G401 (cell line): ENCODE measurements around the gene ZNF423. TPM values are rescaled to one million over a fixed set of nuclear protein-coding genes. Genes with fewer than 3 reads are reported as not detected.
"Not testable (repeated sequence)": the region's sequence is repeated elsewhere in the genome, so short reads cannot be mapped to it uniquely, and the experiment has no call there.

Source experiments
- DNase-seq: peaks from one replicate; pipeline ENCODE4 v3.0.0-alpha.2; 2015; ENCODE audit warnings: low spot score
- in situ Hi-C: cut with HindIII; loops from 2 replicates; pipeline ENCODE4 v1.10.0; 2016; ENCODE audit warnings: low sequenced_read_pairs, mixed read lengths
- total RNA-seq: library from RNA; depleted of rRNA; stranded (reverse); fragments of >200 nt; shearing (Covaris generic); gene quantifications from 2 replicates; pipeline ENCODE4 v1.2.3, GENCODE V29; 2014

The ZNF423 gene
- total RNA-seq, 1 experiment from 2014 or later, result 0.07 TPM

DNA sequence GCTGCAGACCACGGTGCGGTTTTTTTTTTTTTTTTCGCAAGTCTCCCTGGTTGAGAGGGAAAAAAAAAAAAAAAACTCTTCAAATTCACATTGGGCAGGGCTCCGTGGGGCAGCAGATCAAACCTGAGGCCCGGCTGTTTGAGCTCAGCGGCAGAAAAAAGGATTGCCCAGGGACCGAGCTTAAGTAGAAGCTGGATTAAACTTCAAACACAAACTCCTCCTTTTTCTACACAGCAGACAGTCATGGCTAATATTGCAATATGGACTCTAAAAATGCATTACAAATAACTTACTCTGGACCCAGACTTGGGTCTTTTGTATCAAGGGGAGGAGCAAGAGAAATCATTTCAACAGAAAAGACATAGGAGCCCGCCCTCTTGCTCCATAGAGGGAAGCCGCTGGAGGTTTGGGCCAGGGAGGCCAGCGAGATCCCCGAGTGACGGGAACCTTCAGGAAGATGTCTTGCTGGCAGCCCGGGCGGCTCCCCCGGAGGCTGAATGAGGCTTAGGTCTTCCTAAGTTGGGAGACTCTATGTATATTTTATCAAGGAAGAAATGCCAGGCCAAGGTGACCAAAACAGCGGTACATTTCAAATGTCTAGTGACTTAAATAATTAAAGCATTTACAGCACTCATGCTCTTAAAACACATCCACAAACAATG, 167.7 kb downstream of the ZNF423 start:
- DNase-seq, result no peak
- in situ Hi-C loops, result no loop called here

DNA sequence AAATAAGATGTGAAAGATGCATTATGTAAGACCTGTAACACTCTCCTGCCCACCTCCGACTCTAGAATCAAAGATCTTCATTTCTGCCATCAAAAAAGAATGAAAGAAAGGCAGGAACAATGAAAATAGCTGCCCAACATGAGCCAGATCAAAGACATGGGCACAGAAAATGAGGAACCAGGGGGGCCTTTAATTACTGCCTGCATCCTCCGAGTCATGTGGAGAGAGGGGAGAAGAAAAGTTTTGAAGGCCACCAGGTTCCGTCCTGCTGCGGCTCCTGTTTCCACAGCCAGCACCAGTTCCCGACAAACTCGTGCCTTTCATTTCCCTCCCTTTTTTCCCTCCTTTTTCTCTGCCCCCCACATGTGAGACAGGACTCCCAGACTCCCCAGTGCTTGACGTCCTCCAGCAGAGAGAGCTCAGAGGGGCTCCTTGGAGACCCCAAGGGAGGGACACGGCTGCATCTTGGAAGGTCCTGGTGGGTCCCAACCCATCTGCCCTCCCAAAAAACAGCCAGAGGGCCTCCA, 168.4 kb downstream of the ZNF423 start:
- in situ Hi-C loops, result no loop called here
- DNase-seq, result no peak

DNA sequence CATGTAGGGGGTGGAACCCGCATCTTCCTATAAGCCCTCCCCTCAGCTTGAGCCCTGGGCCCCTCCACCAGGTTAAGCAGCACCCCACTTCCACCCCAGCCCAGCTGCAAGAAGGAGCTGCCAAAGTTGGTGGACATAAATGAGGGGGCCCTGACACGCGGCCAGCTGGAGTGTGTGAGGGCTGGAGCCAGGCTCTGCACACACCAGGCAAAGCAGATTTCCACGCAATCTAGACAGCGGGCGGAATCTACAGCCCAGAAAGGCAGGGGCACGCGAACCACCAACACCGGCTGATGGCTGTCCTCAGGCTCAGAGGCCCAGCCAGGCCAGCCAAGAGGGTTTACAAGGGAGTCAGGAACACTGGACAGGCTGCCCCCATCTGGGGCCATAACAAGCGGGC, 171.2 kb downstream of the ZNF423 start:
- in situ Hi-C loops, result no loop called here
- no peak for DNase-seq

DNA sequence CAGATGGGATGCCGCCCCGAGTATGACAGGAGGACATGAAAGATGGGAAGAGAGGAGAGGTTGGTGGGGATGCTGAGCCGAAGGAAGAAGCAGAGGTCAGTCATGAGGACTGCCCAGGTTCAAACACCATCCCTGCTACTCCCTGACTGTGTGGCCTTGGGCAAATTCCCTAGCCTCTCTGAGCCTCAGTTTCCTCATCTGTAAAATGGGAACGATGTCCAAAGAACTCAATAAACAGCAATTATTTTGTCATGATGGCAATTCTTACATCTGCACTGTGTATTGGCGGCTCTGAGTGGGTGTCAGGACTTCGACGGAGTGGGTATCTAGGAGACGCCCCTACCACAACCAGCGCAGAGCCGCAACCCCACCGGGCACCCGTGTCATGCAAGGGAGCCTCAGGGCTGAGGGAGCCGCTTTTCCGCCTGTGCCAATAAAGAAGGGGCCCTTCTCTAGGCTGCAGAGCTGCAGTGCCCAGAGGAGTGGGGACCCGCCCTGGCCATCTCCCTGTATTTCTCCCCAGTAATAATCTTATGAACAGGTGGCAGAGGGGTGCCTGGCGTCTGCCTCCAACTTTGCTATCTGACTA, 173.2 kb downstream of the ZNF423 start:
- in situ Hi-C loops, result no loop called here
- DNase-seq, result no peak

- no peak for DNase-seq
- in situ Hi-C loops, result no loop called here
Observed at GRCh38 chr16:49681217-49681883, 174.6 kb downstream of the ZNF423 start.

- DNase-seq, result no peak
- in situ Hi-C loops, result no loop called here
Observed at GRCh38 chr16:49679095-49679494, 176.8 kb downstream of the ZNF423 start.

- in situ Hi-C loops, DNase-seq: not testable (repeated sequence)
Observed at GRCh38 chr16:49677661-49678060, 178.3 kb downstream of the ZNF423 start.

- no peak for DNase-seq
- in situ Hi-C loops, result no loop called here
Observed at GRCh38 chr16:49675413-49675812, 180.5 kb downstream of the ZNF423 start.

- no peak for DNase-seq
- in situ Hi-C loops, result no loop called here
Observed at GRCh38 chr16:49674990-49675389, 180.9 kb downstream of the ZNF423 start.

DNA sequence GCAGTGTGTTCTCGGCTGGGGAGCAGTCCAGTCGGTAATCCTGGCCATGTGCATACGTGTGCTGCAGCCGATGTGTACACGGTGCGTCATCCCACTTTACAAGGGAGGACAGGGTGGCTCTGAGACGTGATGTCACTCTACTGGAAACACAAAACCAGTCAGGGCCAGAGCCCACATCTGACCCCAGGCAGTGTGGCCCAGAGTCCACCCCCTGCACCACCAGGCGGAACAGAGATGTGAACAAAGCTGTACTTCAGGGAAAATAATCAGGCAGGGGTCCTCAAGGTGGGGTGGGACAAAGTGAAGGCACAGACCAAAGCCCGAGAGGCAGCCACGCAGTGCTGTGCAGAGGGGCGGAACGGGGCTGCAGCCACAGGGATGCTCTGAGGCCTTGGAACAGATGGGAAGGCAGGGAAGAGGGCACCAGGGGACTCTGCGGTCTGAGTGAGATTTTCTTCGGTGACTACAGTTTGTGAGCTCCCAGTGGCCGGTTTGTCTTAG, 181.5 kb downstream of the ZNF423 start:
- no peak for DNase-seq
- in situ Hi-C loops, result no loop called here

- DNase-seq, result no peak
- in situ Hi-C loops, result no loop called here
Observed at GRCh38 chr16:49673442-49673841, 182.5 kb downstream of the ZNF423 start.

DNA sequence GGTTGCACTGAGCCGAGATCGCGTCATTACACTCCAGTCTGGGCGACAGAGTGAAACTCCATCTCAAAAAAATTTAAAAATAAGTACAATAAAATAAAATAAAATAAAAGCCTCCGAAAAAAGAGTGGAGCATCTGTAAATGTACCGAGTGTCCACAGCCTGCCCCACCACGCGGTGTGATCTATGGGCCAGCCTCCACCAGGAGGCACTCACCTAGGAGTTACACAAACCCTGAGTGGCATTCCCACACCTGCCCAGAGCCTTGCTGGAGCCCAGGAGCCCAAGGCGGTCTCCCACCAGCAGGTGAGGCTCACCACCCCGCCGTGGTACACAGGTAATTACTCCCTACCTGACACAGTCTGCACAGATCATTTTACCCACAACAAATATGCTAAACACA, 183.2 kb downstream of the ZNF423 start:
- in situ Hi-C loops, result no loop called here
- no peak for DNase-seq

DNA sequence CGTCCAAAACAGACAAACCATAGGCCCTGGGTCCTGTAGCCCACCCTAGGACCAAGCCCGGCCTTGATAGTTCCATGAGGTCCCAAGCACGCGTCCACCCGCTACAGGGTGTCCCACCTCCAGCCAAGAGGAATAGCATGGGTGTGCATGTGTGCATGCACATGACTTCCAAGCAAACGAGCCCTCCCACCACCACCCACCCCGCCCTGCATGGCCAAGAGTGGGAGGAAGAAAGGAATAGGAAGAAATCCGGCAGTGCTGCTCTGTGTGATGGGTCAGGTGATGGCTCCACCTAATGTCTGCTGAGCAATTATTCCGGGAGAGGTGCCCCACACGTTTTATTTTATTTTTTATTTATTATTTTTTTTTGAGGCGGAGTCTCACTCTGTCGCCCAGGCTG, 184.6 kb downstream of the ZNF423 start:
- no peak for DNase-seq
- in situ Hi-C loops, result no loop called here

GRCh38 chr16:49670627-49671026, 185.3 kb downstream of the ZNF423 start:
- in situ Hi-C loops, result no loop called here
- DNase-seq, result no peak

DNA sequence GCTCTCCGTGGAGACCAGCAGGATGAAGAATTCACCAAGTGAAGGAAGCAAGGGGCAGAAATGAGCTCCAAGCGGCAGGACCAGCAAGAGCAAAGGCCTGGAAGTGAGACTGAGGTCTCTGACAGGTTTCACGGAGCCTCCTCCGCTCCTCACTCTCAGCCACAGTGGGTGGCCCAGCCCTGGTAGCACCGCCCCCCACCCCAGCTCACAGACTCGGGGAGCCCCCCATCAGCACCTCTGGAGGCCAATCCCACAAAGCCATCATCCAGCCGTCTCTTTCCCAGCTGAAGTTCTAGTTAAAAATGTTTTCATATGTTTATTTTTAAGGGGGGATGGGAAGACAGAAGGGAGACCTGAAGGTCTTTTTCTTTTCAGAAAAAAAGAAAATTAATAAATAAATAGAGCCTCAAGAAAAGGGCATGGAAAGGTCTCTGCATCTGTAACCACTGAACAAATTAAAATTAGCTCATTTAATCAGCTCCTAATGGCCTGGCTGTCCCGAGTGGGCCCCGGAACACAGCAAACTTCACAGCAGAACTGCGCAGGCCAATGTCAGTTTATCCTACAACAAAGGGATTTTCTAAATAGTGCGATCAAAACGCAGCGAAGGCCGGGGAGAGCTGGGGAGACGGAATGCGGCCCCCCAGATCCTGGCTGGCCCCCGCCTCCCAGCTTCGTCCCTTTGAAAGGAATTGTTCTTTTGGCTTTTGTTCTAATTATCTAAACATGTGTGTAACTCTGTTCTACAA, 190.3 kb downstream of the ZNF423 start:
- no peak for DNase-seq
- in situ Hi-C loops, result no loop called here

GRCh38 chr16:49664221-49665215, 191.4 kb downstream of the ZNF423 start:
- no peak for DNase-seq
- in situ Hi-C loops, result no loop called here

GRCh38 chr16:49663081-49664065, 192.5 kb downstream of the ZNF423 start:
- in situ Hi-C loops, result no loop called here
- DNase-seq, result no peak
